Fibroblast of lung (primary cell): ENCODE measurements around the gene ALDH3A2.

Experiments used
- CTCF ChIP-seq, 2 donors: IDR thresholded peaks in 1 of 2; conservative IDR thresholded peaks in 1 of 2; 1 replicate in 1 of 2; 2 replicates in 1 of 2; pipeline ENCODE4 v1.5.1; 2011 to 2012; ENCODE audit warnings: low read length in 2 of 2, control low read depth in 1 of 2, inconsistent platforms in 1 of 2, low read depth in 1 of 2, mild to moderate bottlenecking in 1 of 2
- EZH2 ChIP-seq: IDR thresholded peaks from 2 replicates; pipeline ENCODE4 v1.5.1; 2012; ENCODE audit warnings: low read length, control low read depth, mild to moderate bottlenecking; ENCODE audit errors: missing control alignments

- TF ChIP-seq CTCF (conservative IDR thresholded peaks at IDR 0.05 in 1 of 2, IDR thresholded peaks at IDR 0.05 in 1 of 2; ENCODE audit: low read depth in 1 of 2, low read length in 2 of 2) (no peak), EZH2 (no peak)
Observed at GRCh38 chr17:19676896-19677295, 28.3 kb downstream of the ALDH3A2 start.
